CD4-positive, alpha-beta T cell (primary cell): ENCODE measurements around the gene COL13A1. TPM values are rescaled to one million over a fixed set of nuclear protein-coding genes. Genes with fewer than 3 reads are reported as not detected.

Source experiments
- ATAC-seq: fragments of 200-7000 bp; cut with Tn5 transposase; one replicate; pipeline ENCODE4 v1.10.0; 2022; ENCODE audit warnings: mild to moderate bottlenecking; ENCODE audit not compliant: poor library complexity
- CTCF ChIA-PET: fragments of 350-600 bp; sonication (Branson Sonifier 250); formaldehyde crosslinking; loops from one replicate; lab custom pipeline; 2021; ENCODE audit warnings: antibody characterized with exemption, inconsistent platforms; lab: Charles Lee
- POLR2A ChIA-PET: fragments of 350-600 bp; sonication (Branson Sonifier 250); formaldehyde crosslinking; loops from one replicate; lab custom pipeline; 2021; ENCODE audit warnings: antibody characterized with exemption, inconsistent platforms; lab: Charles Lee
- DNase-seq, 14 experiments: peaks; one replicate each; pipeline ENCODE4 v3.0.0-alpha.2; 2013 to 2020; ENCODE audit warnings: mixed read lengths in 2 of 14
- H3K27ac ChIP-seq, 2 donors: one replicate each; pipeline versions ENCODE4 v1.5.1 to v1.7.0; 2013; ENCODE audit warnings: low read length in 2 of 2, low read depth in 1 of 2, mild to moderate bottlenecking in 1 of 2
- H3K27me3 ChIP-seq, 2 experiments: 1 replicate in 1 of 2; 2 replicates in 1 of 2; pipeline versions ENCODE4 v1.6.1 to v1.7.0; 2013; ENCODE audit warnings: low read length in 2 of 2, control low read depth in 1 of 2, mild to moderate bottlenecking in 1 of 2, moderate library complexity in 1 of 2; ENCODE audit not compliant: insufficient read depth in 2 of 2, control insufficient read depth in 1 of 2
- H3K36me3 ChIP-seq: one replicate; pipeline ENCODE4 v1.6.1; 2013; ENCODE audit warnings: low read length, control low read depth; ENCODE audit not compliant: insufficient read depth
- H3K4me1 ChIP-seq: one replicate; pipeline ENCODE4 v1.6.1; 2013; ENCODE audit warnings: low read length, control low read depth; ENCODE audit not compliant: insufficient read depth
- H3K4me3 ChIP-seq: one replicate; pipeline ENCODE4 v1.5.1; 2013; ENCODE audit warnings: mild to moderate bottlenecking, low read length, moderate library complexity
- H3K9me3 ChIP-seq, 2 experiments: 1 replicate in 1 of 2; 2 replicates in 1 of 2; pipeline versions ENCODE4 v1.6.1 to v1.7.0; 2013; ENCODE audit warnings: low read length in 2 of 2, mild to moderate bottlenecking in 2 of 2, control low read depth in 1 of 2, moderate library complexity in 1 of 2; ENCODE audit not compliant: control insufficient read depth in 1 of 2, insufficient read depth in 1 of 2
- H3K27ac Mint-ChIP-seq: one replicate; pipeline ENCODE4 v1.8.0; 2020; ENCODE audit warnings: mixed read lengths
- H3K27me3 Mint-ChIP-seq: one replicate; pipeline ENCODE4 v1.8.0; 2021; ENCODE audit warnings: mixed read lengths
- H3K36me3 Mint-ChIP-seq: one replicate; pipeline ENCODE4 v1.8.0; 2021; ENCODE audit warnings: low read depth, mixed read lengths
- H3K4me1 Mint-ChIP-seq: one replicate; pipeline ENCODE4 v1.8.0; 2021; ENCODE audit warnings: low read depth, mixed read lengths
- H3K4me3 Mint-ChIP-seq: one replicate; pipeline ENCODE4 v1.8.0; 2020; ENCODE audit warnings: mild to moderate bottlenecking, mixed read lengths
- H3K9me3 Mint-ChIP-seq: one replicate; pipeline ENCODE4 v1.8.0; 2020; ENCODE audit warnings: mixed read lengths
- CTCF ChIP-seq: fragments of 200-600 bp; IDR thresholded peaks from one replicate; pipeline ENCODE4 v1.8.0; 2022; ENCODE audit warnings: antibody characterized with exemption, mild to moderate bottlenecking
- intact Hi-C, 2 experiments: fragments of 100-400 bp; cut with DNase I in 1 of 2; cut with micrococcal nuclease in 1 of 2; formaldehyde crosslinking; loops; one replicate each; pipeline versions ENCODE4 v1.15.1 to v1.9.0; 2023 to 2025; cut with DNase I, micrococcal nuclease
- total RNA-seq, 174 experiments: library from RNA in 2 of 174; stranded (reverse) in 2 of 174; gene quantifications; one replicate each; pipeline ENCODE4 v1.2.3 and lab custom pipeline; 2021 to 2026

The COL13A1 gene
- total RNA-seq, 2 experiments from 2014 or later: not detected

- DNase-seq: no peak
- ChIA-PET POLR2A (no interaction called here), CTCF (no interaction called here)
- no peaks in the 10 kb centered on the region for H3K9me3 Mint-ChIP-seq
- H3K36me3 Mint-ChIP-seq: no peaks in the 10 kb centered on the region
- H3K27me3 Mint-ChIP-seq: peaks cover 32% of the 10 kb centered on the region
- no peaks in the 10 kb centered on the region for H3K9me3 ChIP-seq
- no peaks in the 10 kb centered on the region for H3K36me3 ChIP-seq
- H3K4me1 ChIP-seq: no peaks in the 10 kb centered on the region
- no peak for TF ChIP-seq CTCF
- intact Hi-C loops: loop anchor here in 1 of 2 experiments (10.0 kb wide), 1 partner anchor 181 kb away; the partner anchor contains the start of gene TYSND1
- H3K4me1 Mint-ChIP-seq: no peaks in the 10 kb centered on the region
- H3K27ac ChIP-seq: no peak overlapping the region
- ATAC-seq: no peak
- no peak overlapping the region for H3K4me3 ChIP-seq
- peaks cover 0 to 6% of the 10 kb centered on the region in 2 experiments for H3K27me3 ChIP-seq
- H3K27ac Mint-ChIP-seq: no peak overlapping the region
- no peak overlapping the region for H3K4me3 Mint-ChIP-seq
These were observed 161.6 kb downstream of the COL13A1 start for GRCh38 chr10:69963178-69963834.

DNA sequence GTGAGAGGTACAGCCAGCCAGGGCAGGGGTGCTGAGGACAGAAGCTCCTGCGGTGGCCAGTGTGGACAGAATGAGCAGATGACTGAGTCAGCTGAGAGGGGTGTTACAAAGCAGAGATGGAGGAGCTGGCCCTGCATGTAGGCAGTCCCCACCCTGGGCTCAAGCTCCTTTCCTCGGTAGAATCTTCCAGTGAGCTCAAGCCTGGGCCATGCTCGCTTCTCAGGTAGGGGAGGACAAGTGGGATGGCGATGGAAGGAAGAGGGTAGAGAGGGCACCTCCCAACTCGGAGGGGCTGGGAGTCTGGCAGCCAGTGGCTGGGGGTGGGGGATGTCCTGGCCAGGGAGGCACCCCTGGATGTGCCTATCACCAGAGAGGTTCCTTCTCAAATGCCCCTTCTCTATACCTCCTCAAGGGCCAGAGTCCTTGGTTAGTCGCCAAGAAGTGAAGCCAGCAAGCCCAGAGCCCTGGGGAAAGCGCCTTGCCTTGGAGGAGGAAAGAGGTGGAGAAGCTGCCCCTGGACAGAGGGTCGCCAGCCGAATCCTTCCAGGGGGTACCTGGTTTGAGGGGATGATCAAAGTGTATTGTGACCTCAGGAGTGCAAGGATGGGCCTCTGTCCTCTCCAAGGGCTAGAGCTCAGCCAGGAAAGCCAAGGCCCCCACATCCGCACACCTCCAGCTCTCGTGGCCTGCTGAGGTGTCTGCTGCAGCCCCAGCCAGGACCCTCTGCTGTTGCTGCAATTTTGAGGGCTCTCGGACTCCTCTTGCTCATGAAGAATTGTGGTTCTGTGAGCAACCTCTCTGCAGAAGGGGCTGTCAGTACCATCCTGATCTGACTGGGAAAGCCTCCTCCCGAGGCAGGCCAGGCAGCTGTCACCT, 162.4 kb downstream of the COL13A1 start:
- Mint-ChIP-seq H3K27me3 (peaks cover 29% of the 10 kb centered on the region), H3K27ac (no peak overlapping the region), H3K4me1 (no peaks in the 10 kb centered on the region), H3K4me3 (no peak overlapping the region), H3K9me3 (no peaks in the 10 kb centered on the region), H3K36me3 (no peaks in the 10 kb centered on the region)
- no peaks in the 10 kb centered on the region for H3K4me1 ChIP-seq
- TF ChIP-seq CTCF: no peak
- H3K27ac ChIP-seq: no peak overlapping the region
- ATAC-seq (no peak), DNase-seq (peak in 1 of 14 experiments; percentile 1)
- H3K4me3 ChIP-seq: no peak overlapping the region
- ChIA-PET CTCF (no interaction called here), POLR2A (no interaction called here)
- no peaks in the 10 kb centered on the region for H3K9me3 ChIP-seq
- intact Hi-C loops: loop anchor here in 1 of 2 experiments (10.0 kb wide), 1 partner anchor 181 kb away; the partner anchor contains the start of gene TYSND1
- no peaks in the 10 kb centered on the region for H3K36me3 ChIP-seq
- peaks cover 0 to 6% of the 10 kb centered on the region in 2 experiments for H3K27me3 ChIP-seq

GRCh38 chr10:69965086-69965485, 163.4 kb downstream of the COL13A1 start:
- Mint-ChIP-seq H3K27ac (no peak overlapping the region), H3K27me3 (peaks cover 30% of the 10 kb centered on the region), H3K4me1 (no peaks in the 10 kb centered on the region), H3K9me3 (no peaks in the 10 kb centered on the region), H3K36me3 (no peaks in the 10 kb centered on the region), H3K4me3 (no peak overlapping the region)
- intact Hi-C loops: loop anchor here in 1 of 2 experiments (10.0 kb wide), 1 partner anchor 180 kb away; the partner anchor contains the start of gene TYSND1
- ATAC-seq (no peak), DNase-seq (no peak)
- Histone ChIP-seq H3K36me3 (no peaks in the 10 kb centered on the region), H3K4me1 (no peaks in the 10 kb centered on the region), H3K9me3 (no peaks in the 10 kb centered on the region), H3K27me3 (peaks cover 0 to 6% of the 10 kb centered on the region in 2 experiments), H3K27ac (no peak overlapping the region), H3K4me3 (no peak overlapping the region)
- ChIA-PET CTCF (no interaction called here), POLR2A (no interaction called here)
- TF ChIP-seq CTCF: no peak
